ENCODE data around the gene RTN4RL1. TPM values are rescaled to one million over a fixed set of nuclear protein-coding genes. Genes with fewer than 3 reads are reported as not detected.

Gene RTN4RL1
- total and polyA plus RNA-seq, 9 of the 15 experiments (the other 6 are each of a cell fraction or from before 2014, with no cell fraction given) = 0.04 to 0.06 (median 0.04) TPM; not detected in 5

GRCh38 chr17:2009737-2010136 is 15.4 kb downstream of the RTN4RL1 start (continued):
- TF ChIP-seq FIP1L1 (IDR thresholded peaks at IDR 0.05; ENCODE audit: low read depth, low read length, poor library complexity, severe bottlenecking) = no peak

GRCh38 chr17:2008332-2009126 is 16.6 kb downstream of the RTN4RL1 start:
- Histone ChIP-seq H4K20me1 (replicated peaks; ENCODE audit: control insufficient read depth, insufficient read depth, low read length) (no peaks in the 10 kb centered on the region), H2AFZ (ENCODE audit: low read depth, low read length) (no peak overlapping the region), H3K27me3 (ENCODE audit: control insufficient read depth in 2 of 2, insufficient read depth in 2 of 2, low read length in 2 of 2) (peaks cover 6 to 16% of the 10 kb centered on the region in 2 experiments; a peak in 4 of 5 replicates), H3K4me2 (ENCODE audit: insufficient read depth, low read length) (no peak overlapping the region), H3K9me1 (ENCODE audit: control insufficient read depth, insufficient read depth, low read length) (no peaks in the 10 kb centered on the region), H3K36me3 (ENCODE audit: control insufficient read depth, insufficient read depth, low read length) (no peaks in the 10 kb centered on the region), H3K9me3 (replicated peaks; ENCODE audit: control insufficient read depth, insufficient read depth, low read depth, low read length) (no peaks in the 10 kb centered on the region), H3K4me3 (no peak overlapping the region), H3K4me1 (replicated peaks in 1 of 2; ENCODE audit: control insufficient read depth in 2 of 2, insufficient read depth in 2 of 2, low read length in 2 of 2) (no peaks in the 10 kb centered on the region; a peak in 1 of 5 replicates), H3K79me2 (ENCODE audit: control insufficient read depth, insufficient read depth, low read length) (no peaks in the 10 kb centered on the region), H3K9ac (ENCODE audit: insufficient read depth in 1 of 2, low read depth in 2 of 2, low read length in 2 of 2) (peak overlapping the region in 1 of 2 experiments; percentile 45; a peak in 2 of 4 replicates), H3K27ac (ENCODE audit: extremely low read depth, low read depth, low read length) (no peak overlapping the region)
- 23% methylated on average over 9 of the region's 15 CpGs for WGBS (ENCODE audit: insufficient coverage, low coverage, missing lambda C conversion rate)
- TF ChIP-seq CBX5 (IDR thresholded peaks at IDR 0.05; ENCODE audit: borderline replicate concordance, low read depth) = no peak
- peak; percentile 47; the same call in 1 of the 2 replicates for TF ChIP-seq ZEB2 (IDR thresholded peaks at IDR 0.05)
- BruUV-seq (replicated peaks) = no TSS peak
- no peak for DNase-seq (ENCODE audit: extremely low read depth in 1 of 4, low spot score in 3 of 4)
- ChIA-PET CTCF (ENCODE audit: low intra/inter-chr PET ratio) (no interaction called here), POLR2A (no interaction called here)
- ATAC-seq = no peak
- peak; percentile 19 for FAIRE-seq
- in situ Hi-C loops (cut with MboI) (no loop called here), intact Hi-C loops (cut with micrococcal nuclease) (no loop called here)
